Measurements from ENCODE around the gene ETNK2. TPM values are rescaled to one million over a fixed set of nuclear protein-coding genes. Genes with fewer than 3 reads are reported as not detected.
A peak's percentile ranks its signal among the peaks of the same experiment; 100 is the strongest.

The ETNK2 gene
- total and polyA plus RNA-seq, 2 of the 13 experiments (the other 11 are each of a cell fraction or from before 2014, with no cell fraction given): 15.5 to 42.8 TPM

DNA sequence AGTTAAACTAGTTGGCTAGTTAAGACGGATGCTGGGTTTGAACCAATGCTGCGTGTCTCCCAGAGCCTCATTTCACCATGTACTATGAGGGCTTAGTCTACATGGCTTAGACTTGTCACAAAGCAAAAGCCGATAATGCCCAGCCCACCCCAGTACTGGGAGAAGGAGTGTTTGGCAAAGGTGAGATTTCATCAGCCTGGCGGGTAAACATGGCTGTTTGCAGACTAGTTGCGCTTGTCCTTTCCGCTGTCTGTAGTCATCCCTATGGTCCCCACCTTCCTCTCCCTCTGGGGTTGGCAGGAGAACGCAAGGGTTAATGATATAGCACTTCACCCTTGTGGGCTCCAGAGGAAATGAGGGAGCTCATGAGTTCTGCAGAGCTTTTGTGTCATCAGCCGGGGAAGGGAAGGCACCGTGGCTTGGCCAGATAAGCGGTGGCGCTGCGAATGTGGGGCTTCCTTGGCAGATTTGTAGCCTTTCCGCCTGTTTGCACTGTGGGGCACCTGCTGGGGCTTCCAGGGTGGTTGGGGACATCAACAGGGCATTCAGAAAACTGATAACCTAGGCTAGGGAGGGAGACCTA lies 49.7 kb downstream of the ETNK2 start (continued):
- no peak for TF ChIP-seq ZNF780A (CRISPR knock-in tag; IDR thresholded peaks at IDR 0.05)
- TF ChIP-seq TAF15 (IDR thresholded peaks at IDR 0.05; ENCODE audit: low read depth, low read length, poor library complexity, severe bottlenecking): no peak
- no peak for TF ChIP-seq ZNF543 (CRISPR knock-in tag; IDR thresholded peaks at IDR 0.05)
- no peak for TF ChIP-seq ZIK1 (CRISPR knock-in tag; IDR thresholded peaks at IDR 0.05; ENCODE audit: borderline replicate concordance, low read depth)
- peak; percentile 39; the same call in 1 of the 2 replicates for TF ChIP-seq SOX5 (CRISPR knock-in tag; IDR thresholded peaks at IDR 0.05; ENCODE audit: borderline replicate concordance)
- TF ChIP-seq, protein P1, sequence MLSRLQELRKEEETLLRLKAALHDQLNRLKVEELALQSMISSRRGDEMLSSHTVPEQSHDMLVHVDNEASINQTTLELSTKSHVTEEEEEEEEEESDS (CRISPR knock-in tag; IDR thresholded peaks at IDR 0.05; ENCODE audit: borderline replicate concordance): peak; percentile 42; the same call in 1 of the 2 replicates
- peak; percentile 54; the same call in 1 of the 2 replicates for TF ChIP-seq DMAP1 (CRISPR knock-in tag; IDR thresholded peaks at IDR 0.05)
- no peak for TF ChIP-seq KDM1A (CRISPR knock-in tag; IDR thresholded peaks at IDR 0.05)
- TF ChIP-seq KDM4B (CRISPR knock-in tag; IDR thresholded peaks at IDR 0.05): peak; percentile 31; the same call in 1 of the 2 replicates
- TF ChIP-seq HOXA3 (CRISPR knock-in tag; IDR thresholded peaks at IDR 0.05): peak; percentile 69; the same call in 1 of the 2 replicates
- no peak for TF ChIP-seq SNRNP70 (IDR thresholded peaks at IDR 0.05; ENCODE audit: low read depth, low read length)
- TF ChIP-seq NR2F1 (CRISPR knock-in tag; IDR thresholded peaks at IDR 0.05): no peak
- TF ChIP-seq ZNF317 (CRISPR knock-in tag; IDR thresholded peaks at IDR 0.05): peak; percentile 90
- TF ChIP-seq ERF (CRISPR knock-in tag; IDR thresholded peaks at IDR 0.05): peak; percentile 73; the same call in 1 of the 2 replicates
- no peak for TF ChIP-seq ATRX (CRISPR knock-in tag; IDR thresholded peaks at IDR 0.05; ENCODE audit: borderline replicate concordance)
- peak; percentile 56 for TF ChIP-seq KDM2A (CRISPR knock-in tag; IDR thresholded peaks at IDR 0.05; ENCODE audit: borderline replicate concordance, low read depth)
- no peak for TF ChIP-seq NR1H2 (CRISPR knock-in tag; IDR thresholded peaks at IDR 0.05; ENCODE audit: borderline replicate concordance, low read depth)
- TF ChIP-seq PLRG1 (conservative IDR thresholded peaks at IDR 0.05): no peak
- TF ChIP-seq PAF1 (CRISPR knock-in tag; IDR thresholded peaks at IDR 0.05): no peak
- no peak for TF ChIP-seq MED8 (CRISPR knock-in tag; IDR thresholded peaks at IDR 0.05; ENCODE audit: insufficient replicate concordance)
- TF ChIP-seq, protein P2, sequence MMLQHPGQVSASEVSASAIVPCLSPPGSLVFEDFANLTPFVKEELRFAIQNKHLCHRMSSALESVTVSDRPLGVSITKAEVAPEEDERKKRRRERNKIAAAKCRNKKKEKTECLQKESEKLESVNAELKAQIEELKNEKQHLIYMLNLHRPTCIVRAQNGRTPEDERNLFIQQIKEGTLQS (CRISPR knock-in tag; IDR thresholded peaks at IDR 0.05): peak; percentile 90
- TF ChIP-seq, protein P3, sequence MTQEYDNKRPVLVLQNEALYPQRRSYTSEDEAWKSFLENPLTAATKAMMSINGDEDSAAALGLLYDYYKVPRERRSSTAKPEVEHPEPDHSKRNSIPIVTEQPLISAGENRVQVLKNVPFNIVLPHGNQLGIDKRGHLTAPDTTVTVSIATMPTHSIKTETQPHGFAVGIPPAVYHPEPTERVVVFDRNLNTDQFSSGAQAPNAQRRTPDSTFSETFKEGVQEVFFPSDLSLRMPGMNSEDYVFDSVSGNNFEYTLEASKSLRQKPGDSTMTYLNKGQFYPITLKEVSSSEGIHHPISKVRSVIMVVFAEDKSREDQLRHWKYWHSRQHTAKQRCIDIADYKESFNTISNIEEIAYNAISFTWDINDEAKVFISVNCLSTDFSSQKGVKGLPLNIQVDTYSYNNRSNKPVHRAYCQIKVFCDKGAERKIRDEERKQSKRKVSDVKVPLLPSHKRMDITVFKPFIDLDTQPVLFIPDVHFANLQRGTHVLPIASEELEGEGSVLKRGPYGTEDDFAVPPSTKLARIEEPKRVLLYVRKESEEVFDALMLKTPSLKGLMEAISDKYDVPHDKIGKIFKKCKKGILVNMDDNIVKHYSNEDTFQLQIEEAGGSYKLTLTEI (CRISPR knock-in tag; conservative IDR thresholded peaks at IDR 0.05): no peak
- no peak for TF ChIP-seq NFATC3 (CRISPR knock-in tag; IDR thresholded peaks at IDR 0.05)
- TF ChIP-seq KMT2A (CRISPR knock-in tag; IDR thresholded peaks at IDR 0.05): 0 out of 2 replicates have a peak, but pooled peaks have one; percentile 52
- no peak for TF ChIP-seq ZNF367 (CRISPR knock-in tag; IDR thresholded peaks at IDR 0.05; ENCODE audit: borderline replicate concordance)
- TF ChIP-seq ZBTB8A (CRISPR knock-in tag; IDR thresholded peaks at IDR 0.05; ENCODE audit: borderline replicate concordance, low read depth): no peak
- TF ChIP-seq, protein P4, sequence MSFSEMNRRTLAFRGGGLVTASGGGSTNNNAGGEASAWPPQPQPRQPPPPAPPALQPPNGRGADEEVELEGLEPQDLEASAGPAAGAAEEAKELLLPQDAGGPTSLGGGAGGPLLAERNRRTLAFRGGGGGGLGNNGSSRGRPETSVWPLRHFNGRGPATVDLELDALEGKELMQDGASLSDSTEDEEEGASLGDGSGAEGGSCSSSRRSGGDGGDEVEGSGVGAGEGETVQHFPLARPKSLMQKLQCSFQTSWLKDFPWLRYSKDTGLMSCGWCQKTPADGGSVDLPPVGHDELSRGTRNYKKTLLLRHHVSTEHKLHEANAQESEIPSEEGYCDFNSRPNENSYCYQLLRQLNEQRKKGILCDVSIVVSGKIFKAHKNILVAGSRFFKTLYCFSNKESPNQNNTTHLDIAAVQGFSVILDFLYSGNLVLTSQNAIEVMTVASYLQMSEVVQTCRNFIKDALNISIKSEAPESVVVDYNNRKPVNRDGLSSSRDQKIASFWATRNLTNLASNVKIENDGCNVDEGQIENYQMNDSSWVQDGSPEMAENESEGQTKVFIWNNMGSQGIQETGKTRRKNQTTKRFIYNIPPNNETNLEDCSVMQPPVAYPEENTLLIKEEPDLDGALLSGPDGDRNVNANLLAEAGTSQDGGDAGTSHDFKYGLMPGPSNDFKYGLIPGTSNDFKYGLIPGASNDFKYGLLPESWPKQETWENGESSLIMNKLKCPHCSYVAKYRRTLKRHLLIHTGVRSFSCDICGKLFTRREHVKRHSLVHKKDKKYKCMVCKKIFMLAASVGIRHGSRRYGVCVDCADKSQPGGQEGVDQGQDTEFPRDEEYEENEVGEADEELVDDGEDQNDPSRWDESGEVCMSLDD (CRISPR knock-in tag; IDR thresholded peaks at IDR 0.05; ENCODE audit: borderline replicate concordance): peak; percentile 26; the same call in 1 of the 2 replicates
- 0 out of 2 replicates have a peak, but pooled peaks have one; percentile 45 for TF ChIP-seq HMG20B (CRISPR knock-in tag; conservative IDR thresholded peaks at IDR 0.05)
